Vagina (tissue), 2 donors: ENCODE measurements around the gene UBE2G2. TPM values are rescaled to one million over a fixed set of nuclear protein-coding genes. Genes with fewer than 3 reads are reported as not detected.
A peak's percentile ranks its signal among the peaks of the same experiment; 100 is the strongest.

Experiments used
- DNase-seq, 2 donors: peaks; one replicate each; pipeline ENCODE4 v3.0.0-alpha.2; 2017; ENCODE audit errors: extremely low spot score in 2 of 2
- H3K27ac ChIP-seq: fragments of 200-600 bp; sonication (generic); one replicate; pipeline ENCODE4 v1.5.1; 2019
- H3K27me3 ChIP-seq: fragments of 200-600 bp; sonication (generic); one replicate; pipeline ENCODE4 v1.5.1; 2019
- H3K36me3 ChIP-seq, 2 donors: fragments of 200-600 bp; sonication (generic); one replicate each; pipeline ENCODE4 v1.5.1; 2017 to 2019
- H3K4me1 ChIP-seq: fragments of 200-600 bp; sonication (generic); one replicate; pipeline ENCODE4 v1.5.1; 2019
- H3K4me3 ChIP-seq, 2 donors: fragments of 200-600 bp; sonication (generic); 1 replicate in 1 of 2; 2 replicates in 1 of 2; pipeline ENCODE4 v1.5.1; 2016 to 2019
- H3K9me3 ChIP-seq: fragments of 200-600 bp; sonication (generic); one replicate; pipeline ENCODE4 v1.5.1; 2019
- POLR2A ChIP-seq, 2 donors: fragments of 450-650 bp; IDR thresholded peaks; one replicate each; pipeline ENCODE4 v1.6.1; 2017; ENCODE audit warnings: antibody characterized with exemption in 2 of 2, mild to moderate bottlenecking in 2 of 2, moderate library complexity in 2 of 2
- POLR2AphosphoS5 ChIP-seq, 2 donors: sonication (generic); formaldehyde crosslinking; IDR thresholded peaks; one replicate each; pipeline ENCODE4 v1.9.0; 2017; ENCODE audit warnings: antibody characterized with exemption in 2 of 2, mild to moderate bottlenecking in 2 of 2, low read depth in 1 of 2; ENCODE audit not compliant: insufficient read depth in 1 of 2
- intact Hi-C: fragments of 100-400 bp; cut with DNase I; formaldehyde crosslinking; loops from one replicate; pipeline ENCODE4 v1.15.1; 2023
- total RNA-seq: library from RNA; depleted of rRNA; stranded (reverse); fragments of >200 nt; gene quantifications from one replicate; pipeline ENCODE4 v1.2.3, GENCODE V29; 2016
- TF ChIP-seq, protein P1 (sequence below), 3 experiments: fragments of 450-650 bp in 2 of 3; fragments of 200-600 bp in 1 of 3; sonication (generic) in 1 of 3; IDR thresholded peaks; one replicate each; pipeline ENCODE4 v1.5.1; 2017 to 2019; ENCODE audit warnings: antibody characterized with exemption in 3 of 3, mild to moderate bottlenecking in 2 of 3, moderate library complexity in 2 of 3

UBE2G2 gene
- total RNA-seq, 1 donor from 2014 or later = 96.5 TPM

DNA sequence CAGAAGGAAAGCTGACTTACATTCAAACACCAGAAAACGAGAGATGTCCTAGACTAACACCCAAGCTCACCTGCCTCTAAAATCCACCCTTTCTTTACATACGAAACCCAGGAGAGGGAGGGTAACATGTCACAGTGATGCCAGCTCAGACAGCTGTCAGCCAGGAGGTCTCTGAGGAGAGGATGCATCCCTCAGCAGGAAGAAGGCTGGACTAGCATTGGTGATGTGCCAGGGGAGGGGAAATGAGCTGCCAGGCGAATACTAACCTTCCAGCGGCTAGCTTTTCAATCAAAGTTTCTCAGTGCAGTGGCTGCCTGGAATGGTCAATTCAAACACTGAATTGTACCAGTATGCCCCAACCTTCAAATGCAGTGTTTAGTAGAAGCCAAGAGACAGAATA lies 3.6 kb upstream of the UBE2G2 start:
- no peaks in the 10 kb centered on the region for H3K27me3 ChIP-seq
- TF ChIP-seq, protein P1, sequence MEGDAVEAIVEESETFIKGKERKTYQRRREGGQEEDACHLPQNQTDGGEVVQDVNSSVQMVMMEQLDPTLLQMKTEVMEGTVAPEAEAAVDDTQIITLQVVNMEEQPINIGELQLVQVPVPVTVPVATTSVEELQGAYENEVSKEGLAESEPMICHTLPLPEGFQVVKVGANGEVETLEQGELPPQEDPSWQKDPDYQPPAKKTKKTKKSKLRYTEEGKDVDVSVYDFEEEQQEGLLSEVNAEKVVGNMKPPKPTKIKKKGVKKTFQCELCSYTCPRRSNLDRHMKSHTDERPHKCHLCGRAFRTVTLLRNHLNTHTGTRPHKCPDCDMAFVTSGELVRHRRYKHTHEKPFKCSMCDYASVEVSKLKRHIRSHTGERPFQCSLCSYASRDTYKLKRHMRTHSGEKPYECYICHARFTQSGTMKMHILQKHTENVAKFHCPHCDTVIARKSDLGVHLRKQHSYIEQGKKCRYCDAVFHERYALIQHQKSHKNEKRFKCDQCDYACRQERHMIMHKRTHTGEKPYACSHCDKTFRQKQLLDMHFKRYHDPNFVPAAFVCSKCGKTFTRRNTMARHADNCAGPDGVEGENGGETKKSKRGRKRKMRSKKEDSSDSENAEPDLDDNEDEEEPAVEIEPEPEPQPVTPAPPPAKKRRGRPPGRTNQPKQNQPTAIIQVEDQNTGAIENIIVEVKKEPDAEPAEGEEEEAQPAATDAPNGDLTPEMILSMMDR (IDR thresholded peaks at IDR 0.05) = no peak
- TF ChIP-seq POLR2AphosphoS5 (IDR thresholded peaks at IDR 0.05; ENCODE audit: insufficient read depth in 1 of 2, low read depth in 1 of 2) = no peak
- TF ChIP-seq POLR2A (IDR thresholded peaks at IDR 0.05) = no peak
- DNase-seq = no peak
- no peaks in the 10 kb centered on the region for H3K9me3 ChIP-seq
- H3K27ac ChIP-seq = no peak overlapping the region
- peaks cover 0 to 35% of the 10 kb centered on the region in 2 donors for H3K36me3 ChIP-seq
- H3K4me3 ChIP-seq = no peak overlapping the region
- intact Hi-C loops = loop anchor here (10.0 kb wide), 2 partner anchors 130 to 470 kb away; partner anchors contain the start of gene CFAP410
- peaks cover 21% of the 10 kb centered on the region for H3K4me1 ChIP-seq

DNA sequence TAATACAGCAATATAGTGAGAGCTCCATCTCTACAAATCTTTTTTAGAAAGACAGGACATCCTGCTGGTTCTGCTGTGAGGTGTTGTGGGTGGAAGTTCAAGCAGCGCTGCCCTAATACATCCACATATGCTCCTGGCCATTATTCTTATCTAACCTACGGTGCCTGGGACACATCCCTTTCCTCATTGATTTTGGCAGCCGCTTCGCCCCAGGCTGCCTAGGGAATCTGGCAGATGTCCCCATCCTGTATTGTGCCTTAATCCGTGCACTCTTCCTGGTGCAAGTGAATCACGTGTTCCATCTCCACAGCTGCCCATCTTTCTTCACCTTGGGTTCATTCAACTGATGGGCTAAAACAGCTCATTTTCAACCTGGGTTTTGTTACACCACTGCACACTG lies 3.1 kb upstream of the UBE2G2 start:
- TF ChIP-seq POLR2AphosphoS5 (IDR thresholded peaks at IDR 0.05; ENCODE audit: insufficient read depth in 1 of 2, low read depth in 1 of 2) = no peak
- TF ChIP-seq, protein P1 (IDR thresholded peaks at IDR 0.05) = no peak
- no peak for TF ChIP-seq POLR2A (IDR thresholded peaks at IDR 0.05)
- Histone ChIP-seq H3K27ac (no peak overlapping the region), H3K4me3 (no peak overlapping the region), H3K4me1 (peaks cover 26% of the 10 kb centered on the region), H3K27me3 (no peaks in the 10 kb centered on the region), H3K36me3 (peaks cover 0 to 35% of the 10 kb centered on the region in 2 donors), H3K9me3 (no peaks in the 10 kb centered on the region)
- intact Hi-C loops = loop anchor here (10.0 kb wide), 2 partner anchors 130 to 470 kb away; partner anchors contain the start of gene CFAP410
- no peak for DNase-seq

DNA sequence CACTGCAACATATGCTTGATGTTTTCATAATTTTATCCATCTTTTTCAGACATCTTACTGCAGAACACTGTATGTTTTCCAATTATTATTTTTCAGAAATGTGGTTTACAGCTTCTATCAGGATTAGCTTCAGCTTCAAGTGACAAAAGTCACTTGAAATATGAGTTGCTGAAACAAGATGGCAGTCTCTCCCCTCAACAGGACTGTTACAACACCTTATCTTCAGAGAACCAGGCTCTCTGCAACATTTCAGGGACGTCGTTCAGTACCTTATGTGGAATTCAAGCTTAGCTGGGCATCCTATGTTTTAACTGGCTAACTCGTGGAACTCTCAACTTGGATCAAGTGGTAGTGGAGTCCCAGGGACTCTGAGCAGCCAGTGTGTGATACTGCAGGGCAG lies 2.0 kb upstream of the UBE2G2 start:
- intact Hi-C loops = loop anchor here (10.0 kb wide), 2 partner anchors 131 to 469 kb away; partner anchors contain the start of gene CFAP410
- Histone ChIP-seq H3K27me3 (no peaks in the 10 kb centered on the region), H3K9me3 (no peaks in the 10 kb centered on the region), H3K36me3 (peaks cover 0 to 27% of the 10 kb centered on the region in 2 donors), H3K4me3 (no peak overlapping the region), H3K4me1 (peaks cover 26% of the 10 kb centered on the region), H3K27ac (no peak overlapping the region)
- no peak for DNase-seq
- no peak for TF ChIP-seq POLR2AphosphoS5 (IDR thresholded peaks at IDR 0.05; ENCODE audit: insufficient read depth in 1 of 2, low read depth in 1 of 2)
- TF ChIP-seq, protein P1 (IDR thresholded peaks at IDR 0.05) = no peak
- no peak for TF ChIP-seq POLR2A (IDR thresholded peaks at IDR 0.05)

DNA sequence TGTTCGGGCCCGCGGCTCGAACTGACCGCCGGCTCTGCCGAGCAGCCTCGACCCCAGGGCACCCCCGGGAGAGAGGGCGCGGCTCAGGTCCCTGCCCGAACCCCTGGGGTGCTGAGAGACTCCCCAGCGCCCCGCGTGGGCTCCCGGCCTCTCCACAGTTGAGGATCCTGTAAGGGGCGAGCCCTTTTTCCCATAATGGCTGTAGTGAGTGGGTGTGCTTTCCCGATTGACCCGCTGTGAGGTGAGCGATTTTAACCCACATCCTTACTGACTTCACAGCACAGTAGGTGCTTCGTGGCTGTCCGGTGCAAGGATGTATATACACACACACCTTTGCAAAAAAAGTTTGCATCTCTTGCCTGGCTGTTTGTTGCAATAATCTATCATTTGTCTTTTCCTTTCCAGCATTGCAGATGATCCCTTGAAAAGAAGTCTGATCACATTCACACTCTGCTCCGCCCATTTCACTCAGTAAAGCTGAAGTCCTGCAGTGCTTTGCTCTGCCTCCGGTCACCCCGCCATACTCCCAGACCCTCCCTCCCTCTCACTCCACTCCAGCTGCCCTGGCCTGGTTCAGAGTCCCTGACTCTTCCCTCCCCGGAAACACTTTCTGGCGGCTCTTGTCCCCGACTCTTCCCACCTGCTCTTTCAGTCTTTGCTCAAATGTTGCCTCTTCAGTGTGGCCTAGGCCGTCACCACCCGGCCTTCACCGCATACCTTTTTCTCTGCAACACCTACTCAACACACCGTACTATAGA lies 955 bp upstream of the UBE2G2 start:
- intact Hi-C loops = loop anchor here (10.0 kb wide), 2 partner anchors 132 to 468 kb away; partner anchors contain the start of gene CFAP410
- no peak for DNase-seq
- Histone ChIP-seq H3K27ac (peak overlapping the region; percentile 71), H3K4me3 (peak overlapping the region; percentile 81 to 95), H3K9me3 (no peaks in the 10 kb centered on the region), H3K4me1 (peaks cover 26% of the 10 kb centered on the region), H3K36me3 (peaks cover 0 to 20% of the 10 kb centered on the region in 2 donors), H3K27me3 (no peaks in the 10 kb centered on the region)
- TF ChIP-seq, protein P1 (IDR thresholded peaks at IDR 0.05) = no peak
- TF ChIP-seq POLR2A (IDR thresholded peaks at IDR 0.05) (no peak), POLR2AphosphoS5 (IDR thresholded peaks at IDR 0.05; ENCODE audit: insufficient read depth in 1 of 2, low read depth in 1 of 2) (no peak)
